Tibial nerve (tissue), 4 donors: Measurements from ENCODE around the gene DDAH1.

Source experiments
- EP300 ChIP-seq, 2 donors: sonication (generic); formaldehyde crosslinking; IDR thresholded peaks; one replicate each; pipeline ENCODE4 v1.6.1; 2017; ENCODE audit warnings: antibody characterized with exemption in 2 of 2, mild to moderate bottlenecking in 1 of 2
- POLR2A ChIP-seq, 2 donors: fragments of 450-650 bp; IDR thresholded peaks; one replicate each; pipeline ENCODE4 v1.6.1; 2017; ENCODE audit warnings: antibody characterized with exemption in 2 of 2, mild to moderate bottlenecking in 2 of 2, moderate library complexity in 2 of 2
- TF ChIP-seq, protein P1 (sequence below), 5 experiments: fragments of 200-600 bp in 3 of 5; fragments of 450-650 bp in 2 of 5; sonication (generic) in 3 of 5; IDR thresholded peaks; one replicate each; pipeline ENCODE4 v1.5.1; 2016 to 2019; ENCODE audit warnings: antibody characterized with exemption in 5 of 5, mild to moderate bottlenecking in 3 of 5, moderate library complexity in 2 of 5

DNA sequence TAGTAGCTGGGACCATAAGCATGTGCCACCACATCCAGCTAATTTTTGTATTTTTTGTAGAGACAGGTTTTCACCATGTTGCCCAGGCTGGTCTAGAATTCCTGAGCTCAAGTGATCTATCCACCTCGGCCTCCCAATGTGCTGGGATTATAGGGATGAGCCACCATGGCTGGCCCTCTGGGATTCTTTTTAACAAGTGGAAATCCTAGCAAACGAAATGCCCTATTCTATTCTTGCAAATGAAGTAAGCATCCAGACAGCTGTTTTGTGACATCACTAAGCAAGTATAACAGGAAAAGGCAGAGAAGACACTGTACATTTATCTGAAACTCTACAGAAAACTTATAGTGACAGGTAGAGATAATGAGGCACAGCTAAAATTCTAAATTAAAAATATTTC lies 86.4 kb downstream of the DDAH1 start:
- TF ChIP-seq POLR2A (IDR thresholded peaks at IDR 0.05) (no peak), EP300 (IDR thresholded peaks at IDR 0.05) (no peak)
- TF ChIP-seq, protein P1, sequence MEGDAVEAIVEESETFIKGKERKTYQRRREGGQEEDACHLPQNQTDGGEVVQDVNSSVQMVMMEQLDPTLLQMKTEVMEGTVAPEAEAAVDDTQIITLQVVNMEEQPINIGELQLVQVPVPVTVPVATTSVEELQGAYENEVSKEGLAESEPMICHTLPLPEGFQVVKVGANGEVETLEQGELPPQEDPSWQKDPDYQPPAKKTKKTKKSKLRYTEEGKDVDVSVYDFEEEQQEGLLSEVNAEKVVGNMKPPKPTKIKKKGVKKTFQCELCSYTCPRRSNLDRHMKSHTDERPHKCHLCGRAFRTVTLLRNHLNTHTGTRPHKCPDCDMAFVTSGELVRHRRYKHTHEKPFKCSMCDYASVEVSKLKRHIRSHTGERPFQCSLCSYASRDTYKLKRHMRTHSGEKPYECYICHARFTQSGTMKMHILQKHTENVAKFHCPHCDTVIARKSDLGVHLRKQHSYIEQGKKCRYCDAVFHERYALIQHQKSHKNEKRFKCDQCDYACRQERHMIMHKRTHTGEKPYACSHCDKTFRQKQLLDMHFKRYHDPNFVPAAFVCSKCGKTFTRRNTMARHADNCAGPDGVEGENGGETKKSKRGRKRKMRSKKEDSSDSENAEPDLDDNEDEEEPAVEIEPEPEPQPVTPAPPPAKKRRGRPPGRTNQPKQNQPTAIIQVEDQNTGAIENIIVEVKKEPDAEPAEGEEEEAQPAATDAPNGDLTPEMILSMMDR (IDR thresholded peaks at IDR 0.05): no peak
